ENCODE data around the gene C2CD4D.

DNA sequence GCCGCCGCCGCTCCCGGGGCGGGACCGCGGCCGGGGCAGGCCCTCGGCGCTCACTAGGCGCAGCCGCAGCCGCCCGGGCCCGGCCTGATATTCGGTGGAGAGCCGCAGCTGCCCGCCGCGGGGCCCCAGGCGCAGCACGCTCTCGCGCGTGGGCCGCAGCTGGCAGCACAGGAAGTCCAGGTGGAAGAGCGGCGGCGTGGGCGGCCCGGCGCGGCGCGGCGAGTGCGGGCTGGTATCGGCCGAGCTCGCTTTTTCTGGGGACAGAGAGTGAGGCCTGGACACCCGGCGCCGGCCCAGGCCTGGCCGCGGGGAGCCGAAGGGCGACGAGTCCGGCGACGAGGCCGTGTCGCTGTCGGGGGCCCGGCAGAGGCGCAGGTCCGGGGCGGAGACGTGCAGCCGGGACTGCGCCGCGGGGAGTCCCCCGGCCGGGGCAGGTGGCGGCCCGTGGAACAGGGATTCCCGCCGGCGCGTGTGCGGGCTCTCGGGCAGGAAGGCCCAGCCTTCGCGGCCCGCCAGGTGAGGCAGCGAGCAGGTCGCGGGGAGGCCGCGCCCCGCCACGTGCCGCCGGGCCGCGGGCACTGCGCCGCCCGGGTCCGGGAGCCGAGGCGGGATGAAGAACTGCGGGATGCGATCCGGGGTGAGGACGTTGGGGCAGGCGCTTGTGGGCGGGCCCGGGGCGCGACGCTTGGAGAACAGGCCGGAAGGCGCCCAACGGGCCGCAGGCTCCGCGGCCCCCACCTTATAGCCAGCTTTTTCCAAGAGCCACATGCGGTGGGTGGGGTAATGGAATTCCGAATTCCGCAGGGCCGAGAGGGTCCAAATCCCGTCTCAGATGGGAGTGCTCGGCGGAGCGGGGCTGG is 1.2 kb downstream of the C2CD4D start:
- TF ChIP-seq, protein P1, sequence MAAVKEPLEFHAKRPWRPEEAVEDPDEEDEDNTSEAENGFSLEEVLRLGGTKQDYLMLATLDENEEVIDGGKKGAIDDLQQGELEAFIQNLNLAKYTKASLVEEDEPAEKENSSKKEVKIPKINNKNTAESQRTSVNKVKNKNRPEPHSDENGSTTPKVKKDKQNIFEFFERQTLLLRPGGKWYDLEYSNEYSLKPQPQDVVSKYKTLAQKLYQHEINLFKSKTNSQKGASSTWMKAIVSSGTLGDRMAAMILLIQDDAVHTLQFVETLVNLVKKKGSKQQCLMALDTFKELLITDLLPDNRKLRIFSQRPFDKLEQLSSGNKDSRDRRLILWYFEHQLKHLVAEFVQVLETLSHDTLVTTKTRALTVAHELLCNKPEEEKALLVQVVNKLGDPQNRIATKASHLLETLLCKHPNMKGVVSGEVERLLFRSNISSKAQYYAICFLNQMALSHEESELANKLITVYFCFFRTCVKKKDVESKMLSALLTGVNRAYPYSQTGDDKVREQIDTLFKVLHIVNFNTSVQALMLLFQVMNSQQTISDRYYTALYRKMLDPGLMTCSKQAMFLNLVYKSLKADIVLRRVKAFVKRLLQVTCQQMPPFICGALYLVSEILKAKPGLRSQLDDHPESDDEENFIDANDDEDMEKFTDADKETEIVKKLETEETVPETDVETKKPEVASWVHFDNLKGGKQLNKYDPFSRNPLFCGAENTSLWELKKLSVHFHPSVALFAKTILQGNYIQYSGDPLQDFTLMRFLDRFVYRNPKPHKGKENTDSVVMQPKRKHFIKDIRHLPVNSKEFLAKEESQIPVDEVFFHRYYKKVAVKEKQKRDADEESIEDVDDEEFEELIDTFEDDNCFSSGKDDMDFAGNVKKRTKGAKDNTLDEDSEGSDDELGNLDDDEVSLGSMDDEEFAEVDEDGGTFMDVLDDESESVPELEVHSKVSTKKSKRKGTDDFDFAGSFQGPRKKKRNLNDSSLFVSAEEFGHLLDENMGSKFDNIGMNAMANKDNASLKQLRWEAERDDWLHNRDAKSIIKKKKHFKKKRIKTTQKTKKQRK (IDR thresholded peaks at IDR 0.05; ENCODE audit: low read length): no peak
- TF ChIP-seq NFE2L1 (CRISPR knock-in tag; IDR thresholded peaks at IDR 0.05; ENCODE audit: borderline replicate concordance) (no peak), JUN (CRISPR knock-in tag; IDR thresholded peaks at IDR 0.05) (no peak), CTCF (CRISPR knock-in tag; IDR thresholded peaks at IDR 0.05) (no peak), YY1 (IDR thresholded peaks at IDR 0.05; ENCODE audit: insufficient read depth, insufficient replicate concordance, low read depth, low read length) (no peak)
- TF ChIP-seq, protein P2, sequence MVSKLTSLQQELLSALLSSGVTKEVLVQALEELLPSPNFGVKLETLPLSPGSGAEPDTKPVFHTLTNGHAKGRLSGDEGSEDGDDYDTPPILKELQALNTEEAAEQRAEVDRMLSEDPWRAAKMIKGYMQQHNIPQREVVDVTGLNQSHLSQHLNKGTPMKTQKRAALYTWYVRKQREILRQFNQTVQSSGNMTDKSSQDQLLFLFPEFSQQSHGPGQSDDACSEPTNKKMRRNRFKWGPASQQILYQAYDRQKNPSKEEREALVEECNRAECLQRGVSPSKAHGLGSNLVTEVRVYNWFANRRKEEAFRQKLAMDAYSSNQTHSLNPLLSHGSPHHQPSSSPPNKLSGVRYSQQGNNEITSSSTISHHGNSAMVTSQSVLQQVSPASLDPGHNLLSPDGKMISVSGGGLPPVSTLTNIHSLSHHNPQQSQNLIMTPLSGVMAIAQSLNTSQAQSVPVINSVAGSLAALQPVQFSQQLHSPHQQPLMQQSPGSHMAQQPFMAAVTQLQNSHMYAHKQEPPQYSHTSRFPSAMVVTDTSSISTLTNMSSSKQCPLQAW (CRISPR knock-in tag; IDR thresholded peaks at IDR 0.05): no peak

Data from HepG2 (cell line).